Measurements from ENCODE around the gene LIPC.

- TF ChIP-seq HMGXB4 (CRISPR knock-in tag; IDR thresholded peaks at IDR 0.05) (no peak), ATF3 (CRISPR knock-in tag; conservative IDR thresholded peaks at IDR 0.05) (no peak)
Measured at GRCh38 chr15:58501636-58502188, 69.9 kb downstream of the LIPC start.
